ENCODE data around the gene SPNS1.

- TF ChIP-seq, protein P1, sequence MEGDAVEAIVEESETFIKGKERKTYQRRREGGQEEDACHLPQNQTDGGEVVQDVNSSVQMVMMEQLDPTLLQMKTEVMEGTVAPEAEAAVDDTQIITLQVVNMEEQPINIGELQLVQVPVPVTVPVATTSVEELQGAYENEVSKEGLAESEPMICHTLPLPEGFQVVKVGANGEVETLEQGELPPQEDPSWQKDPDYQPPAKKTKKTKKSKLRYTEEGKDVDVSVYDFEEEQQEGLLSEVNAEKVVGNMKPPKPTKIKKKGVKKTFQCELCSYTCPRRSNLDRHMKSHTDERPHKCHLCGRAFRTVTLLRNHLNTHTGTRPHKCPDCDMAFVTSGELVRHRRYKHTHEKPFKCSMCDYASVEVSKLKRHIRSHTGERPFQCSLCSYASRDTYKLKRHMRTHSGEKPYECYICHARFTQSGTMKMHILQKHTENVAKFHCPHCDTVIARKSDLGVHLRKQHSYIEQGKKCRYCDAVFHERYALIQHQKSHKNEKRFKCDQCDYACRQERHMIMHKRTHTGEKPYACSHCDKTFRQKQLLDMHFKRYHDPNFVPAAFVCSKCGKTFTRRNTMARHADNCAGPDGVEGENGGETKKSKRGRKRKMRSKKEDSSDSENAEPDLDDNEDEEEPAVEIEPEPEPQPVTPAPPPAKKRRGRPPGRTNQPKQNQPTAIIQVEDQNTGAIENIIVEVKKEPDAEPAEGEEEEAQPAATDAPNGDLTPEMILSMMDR (IDR thresholded peaks at IDR 0.05; ENCODE audit: low read depth, low read length) = no peak
- TF ChIP-seq EZH2phosphoT487 (IDR thresholded peaks at IDR 0.05; ENCODE audit: low read depth) = no peak
Measured at GRCh38 chr16:28936784-28937155, 37.8 kb upstream of the SPNS1 start.
